HCT116 (cell line): ENCODE measurements around the gene PCDHA9. TPM values are rescaled to one million over a fixed set of nuclear protein-coding genes. Genes with fewer than 3 reads are reported as not detected.
"Not testable (repeated sequence)": the region's sequence is repeated elsewhere in the genome, so short reads cannot be mapped to it uniquely, and the experiment has no call there.

Source experiments
- ATAC-seq: fragments of 200-7000 bp; cut with Tn5 transposase; 2 replicates; pipeline ENCODE4 v1.9.1; 2020; ENCODE audit warnings: mild to moderate bottlenecking, moderate library complexity
- BruUV-seq: library from RNA; stranded (reverse); fragments of 400-500 nt; replicated peaks from 2 replicates; lab custom pipeline; 2021; lab: Mats Ljungman, UMichigan
- CTCF ChIA-PET: fragments of 300-600 bp; sonication (Branson Sonifier 250); formaldehyde crosslinking; loops from one replicate; lab custom pipeline; 2021; ENCODE audit warnings: antibody characterized with exemption; lab: Charles Lee
- POLR2A ChIA-PET: fragments of 300-600, 350-600 bp; sonication (Branson Sonifier 250); formaldehyde crosslinking; loops from one replicate; lab custom pipeline; 2021; ENCODE audit warnings: antibody characterized with exemption; lab: Charles Lee
- RAD21 ChIA-PET, 2 experiments: fragments of 300-600 bp; sonication (Branson Sonifier 250); formaldehyde crosslinking; loops; one replicate each; lab custom pipeline; 2023; ENCODE audit warnings: low total read pairs in 2 of 2; ENCODE audit not compliant: uncharacterized antibody in 2 of 2, unreplicated experiment in 2 of 2, low non-redundant PET in 1 of 2; lab: Charles Lee
- DNase-seq: peaks from one replicate; pipeline ENCODE4 v3.0.0-alpha.2; 2010; ENCODE audit warnings: low read depth, low spot score
- H2AFZ ChIP-seq: fragments of 200-600 bp; shearing (Covaris generic), sonication (generic); 2 replicates; pipeline ENCODE4 v1.6.1; 2017; ENCODE audit warnings: low read depth, mixed run types, mixed read lengths, antibody characterized with exemption, low read length; ENCODE audit not compliant: poor library complexity, severe bottlenecking
- H3K27ac ChIP-seq: 2 replicates; pipeline ENCODE4 v1.5.1; 2012; ENCODE audit warnings: low read depth, low read length
- H3K27me3 ChIP-seq: fragments of 200-600 bp; sonication (generic); 2 replicates; pipeline ENCODE4 v1.6.1; 2016; ENCODE audit warnings: mixed run types, low read length, mixed read lengths; ENCODE audit not compliant: insufficient read depth
- H3K36me3 ChIP-seq, 2 experiments: fragments of 200-500 bp in 1 of 2; fragments of 200-600 bp in 1 of 2; sonication (Bioruptor generic) in 1 of 2; sonication (generic) in 1 of 2; 2 replicates each; pipeline versions ENCODE4 v1.5.1 to v1.6.1; 2014 to 2016; ENCODE audit warnings: low read length in 2 of 2, inconsistent platforms in 1 of 2, mixed read lengths in 1 of 2, mixed run types in 1 of 2; ENCODE audit not compliant: insufficient read depth in 2 of 2, control insufficient read depth in 1 of 2
- H3K4me1 ChIP-seq, 2 experiments: fragments of 200-600 bp in 1 of 2; sonication (generic) in 1 of 2; 2 replicates each; pipeline versions ENCODE4 v1.5.1 to v1.6.1; 2012 to 2017; ENCODE audit warnings: low read length in 2 of 2, inconsistent platforms in 1 of 2, mild to moderate bottlenecking in 1 of 2, mixed read lengths in 1 of 2, mixed run types in 1 of 2, moderate library complexity in 1 of 2; ENCODE audit not compliant: insufficient read depth in 2 of 2, control insufficient read depth in 1 of 2
- H3K4me2 ChIP-seq: fragments of 200-600 bp; sonication (generic); 2 replicates; pipeline ENCODE4 v1.6.1; 2017; ENCODE audit warnings: mixed run types, low read length, mixed read lengths
- H3K4me3 ChIP-seq, 2 experiments: fragments of 200-600 bp in 1 of 2; sonication (generic) in 1 of 2; replicated peaks in 1 of 2; 2 replicates each; pipeline ENCODE4 v1.5.1; 2011 to 2016; ENCODE audit warnings: low read length in 2 of 2, control low read depth in 1 of 2, low read depth in 1 of 2, mild to moderate bottlenecking in 1 of 2, mixed read lengths in 1 of 2, mixed run types in 1 of 2
- H3K79me2 ChIP-seq: fragments of 200-600 bp; sonication (generic); 2 replicates; pipeline ENCODE4 v1.6.1; 2017; ENCODE audit warnings: mild to moderate bottlenecking, mixed run types, low read length, moderate library complexity, mixed read lengths; ENCODE audit not compliant: insufficient read depth
- H3K9ac ChIP-seq: fragments of 200-600 bp; sonication (generic); 2 replicates; pipeline ENCODE4 v1.6.1; 2016; ENCODE audit warnings: low read length, mixed read lengths
- H3K9me2 ChIP-seq: fragments of 200-600 bp; sonication (generic), shearing (Covaris generic); 2 replicates; pipeline ENCODE4 v1.6.1; 2017; ENCODE audit warnings: mixed run types, mild to moderate bottlenecking, moderate library complexity; ENCODE audit not compliant: insufficient read depth
- H3K9me3 ChIP-seq, 2 experiments: fragments of 200-500 bp in 1 of 2; fragments of 200-600 bp in 1 of 2; sonication (Bioruptor generic) in 1 of 2; sonication (generic) in 1 of 2; 2 replicates each; pipeline ENCODE4 v1.6.1; 2014 to 2017; ENCODE audit warnings: low read length in 2 of 2, mixed read lengths in 2 of 2, inconsistent platforms in 1 of 2, low read depth in 1 of 2, mild to moderate bottlenecking in 1 of 2, mixed run types in 1 of 2, moderate library complexity in 1 of 2; ENCODE audit not compliant: control insufficient read depth in 1 of 2, insufficient read depth in 1 of 2
- H4K20me1 ChIP-seq: fragments of 200-600 bp; sonication (generic), shearing (Covaris generic); 2 replicates; pipeline ENCODE4 v1.6.1; 2017; ENCODE audit warnings: mixed run types, mild to moderate bottlenecking, moderate library complexity; ENCODE audit not compliant: insufficient read depth
- EZH2 ChIP-seq: fragments of 200-600 bp; sonication (generic); IDR thresholded peaks from 2 replicates; pipeline ENCODE4 v1.6.1; 2017; ENCODE audit warnings: antibody characterized with exemption, mixed run types
- EZH2phosphoT487 ChIP-seq: fragments of 200-600 bp; IDR thresholded peaks from 2 replicates; pipeline ENCODE4 v1.6.1; 2018; ENCODE audit warnings: antibody characterized with exemption, borderline replicate concordance
- JUND ChIP-seq: IDR thresholded peaks from 2 replicates; pipeline ENCODE4 v1.6.1; 2012
- POLR2AphosphoS5 ChIP-seq: IDR thresholded peaks from 2 replicates; pipeline ENCODE4 v1.6.1; 2011; ENCODE audit warnings: mild to moderate bottlenecking, low read depth, low read length, moderate library complexity
- RAD21 ChIP-seq: IDR thresholded peaks from 2 replicates; pipeline ENCODE4 v1.6.1; 2012; ENCODE audit warnings: low read depth, mild to moderate bottlenecking
- SP1 ChIP-seq: IDR thresholded peaks from 2 replicates; pipeline ENCODE4 v1.6.1; 2012; ENCODE audit warnings: low read depth
- YY1 ChIP-seq: IDR thresholded peaks from 2 replicates; pipeline ENCODE4 v1.6.1; 2011; ENCODE audit warnings: low read length, low read depth, moderate library complexity, mild to moderate bottlenecking; ENCODE audit not compliant: insufficient replicate concordance; ENCODE audit errors: extremely low read depth
- intact Hi-C: fragments of 100-400 bp; cut with micrococcal nuclease; formaldehyde crosslinking; loops from 2 replicates; pipeline ENCODE4 v1.10.0; 2022
- total RNA-seq: library from RNA; stranded (reverse); gene quantifications from one replicate; pipeline ENCODE4 v1.2.1, GENCODE V29; 2021; ENCODE audit not compliant: unreplicated experiment
- TF ChIP-seq, protein P1 (sequence below): IDR thresholded peaks from 2 replicates; pipeline ENCODE4 v1.6.1; 2011; ENCODE audit warnings: mild to moderate bottlenecking, low read length, moderate library complexity; ENCODE audit not compliant: insufficient replicate concordance; ENCODE audit errors: extremely low read depth

PCDHA9 gene
- total RNA-seq, 1 experiment from 2014 or later: not detected

DNA sequence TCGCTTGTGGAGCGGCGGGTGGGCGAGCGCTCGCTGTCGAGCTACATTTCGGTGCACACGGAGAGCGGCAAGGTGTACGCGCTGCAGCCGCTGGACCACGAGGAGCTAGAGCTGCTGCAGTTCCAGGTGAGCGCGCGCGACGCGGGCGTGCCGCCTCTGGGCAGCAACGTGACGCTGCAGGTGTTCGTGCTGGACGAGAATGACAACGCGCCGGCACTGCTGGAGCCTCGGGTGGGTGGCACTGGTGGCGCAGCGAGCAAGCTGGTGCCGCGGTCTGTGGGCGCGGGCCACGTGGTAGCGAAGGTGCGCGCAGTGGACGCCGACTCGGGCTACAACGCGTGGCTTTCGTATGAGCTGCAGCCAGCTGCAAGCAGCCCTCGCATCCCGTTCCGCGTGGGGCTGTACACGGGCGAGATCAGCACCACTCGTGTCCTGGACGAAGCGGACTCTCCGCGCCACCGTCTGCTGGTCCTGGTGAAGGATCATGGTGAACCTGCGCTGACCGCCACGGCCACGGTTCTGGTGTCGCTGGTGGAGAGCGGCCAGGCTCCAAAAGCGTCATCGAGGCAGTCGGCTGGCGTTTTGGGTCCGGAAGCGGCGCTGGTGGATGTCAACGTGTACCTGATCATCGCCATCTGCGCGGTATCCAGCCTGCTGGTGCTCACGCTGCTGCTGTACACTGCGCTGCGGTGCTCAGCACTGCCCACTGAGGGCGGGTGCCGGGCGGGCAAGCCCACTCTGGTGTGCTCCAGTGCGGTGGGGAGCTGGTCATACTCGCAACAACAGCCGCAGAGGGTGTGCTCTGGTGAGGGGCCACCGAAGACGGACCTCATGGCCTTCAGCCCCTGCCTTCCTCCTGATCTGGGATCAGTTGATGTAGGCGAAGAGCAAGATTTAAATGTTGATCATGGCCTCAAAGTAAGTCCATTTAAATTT is 5.1 kb upstream of the PCDHA9 start:
- Histone ChIP-seq H3K9ac (no peak overlapping the region), H2AFZ (no peak overlapping the region), H3K9me3 (no peaks in the 10 kb centered on the region), H4K20me1 (no peaks in the 10 kb centered on the region), H3K4me1 (no peaks in the 10 kb centered on the region), H3K27me3 (no peaks in the 10 kb centered on the region), H3K36me3 (no peaks in the 10 kb centered on the region), H3K4me3 (no peak overlapping the region), H3K27ac (no peak overlapping the region), H3K4me2 (no peak overlapping the region), H3K9me2 (no peaks in the 10 kb centered on the region), H3K79me2 (no peaks in the 10 kb centered on the region)
- ATAC-seq (no peak), DNase-seq (no peak)
- ChIA-PET CTCF (no interaction called here), POLR2A (no interaction called here), RAD21 (no interaction called here)
- BruUV-seq: no TSS peak
- TF ChIP-seq, protein P1, sequence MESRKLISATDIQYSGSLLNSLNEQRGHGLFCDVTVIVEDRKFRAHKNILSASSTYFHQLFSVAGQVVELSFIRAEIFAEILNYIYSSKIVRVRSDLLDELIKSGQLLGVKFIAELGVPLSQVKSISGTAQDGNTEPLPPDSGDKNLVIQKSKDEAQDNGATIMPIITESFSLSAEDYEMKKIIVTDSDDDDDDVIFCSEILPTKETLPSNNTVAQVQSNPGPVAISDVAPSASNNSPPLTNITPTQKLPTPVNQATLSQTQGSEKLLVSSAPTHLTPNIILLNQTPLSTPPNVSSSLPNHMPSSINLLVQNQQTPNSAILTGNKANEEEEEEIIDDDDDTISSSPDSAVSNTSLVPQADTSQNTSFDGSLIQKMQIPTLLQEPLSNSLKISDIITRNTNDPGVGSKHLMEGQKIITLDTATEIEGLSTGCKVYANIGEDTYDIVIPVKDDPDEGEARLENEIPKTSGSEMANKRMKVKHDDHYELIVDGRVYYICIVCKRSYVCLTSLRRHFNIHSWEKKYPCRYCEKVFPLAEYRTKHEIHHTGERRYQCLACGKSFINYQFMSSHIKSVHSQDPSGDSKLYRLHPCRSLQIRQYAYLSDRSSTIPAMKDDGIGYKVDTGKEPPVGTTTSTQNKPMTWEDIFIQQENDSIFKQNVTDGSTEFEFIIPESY: no peak
- TF ChIP-seq SP1 (no peak), RAD21 (no peak), POLR2AphosphoS5 (no peak), EZH2phosphoT487 (no peak), EZH2 (no peak), JUND (no peak), YY1 (no peak)
- intact Hi-C loops: no loop called here

DNA sequence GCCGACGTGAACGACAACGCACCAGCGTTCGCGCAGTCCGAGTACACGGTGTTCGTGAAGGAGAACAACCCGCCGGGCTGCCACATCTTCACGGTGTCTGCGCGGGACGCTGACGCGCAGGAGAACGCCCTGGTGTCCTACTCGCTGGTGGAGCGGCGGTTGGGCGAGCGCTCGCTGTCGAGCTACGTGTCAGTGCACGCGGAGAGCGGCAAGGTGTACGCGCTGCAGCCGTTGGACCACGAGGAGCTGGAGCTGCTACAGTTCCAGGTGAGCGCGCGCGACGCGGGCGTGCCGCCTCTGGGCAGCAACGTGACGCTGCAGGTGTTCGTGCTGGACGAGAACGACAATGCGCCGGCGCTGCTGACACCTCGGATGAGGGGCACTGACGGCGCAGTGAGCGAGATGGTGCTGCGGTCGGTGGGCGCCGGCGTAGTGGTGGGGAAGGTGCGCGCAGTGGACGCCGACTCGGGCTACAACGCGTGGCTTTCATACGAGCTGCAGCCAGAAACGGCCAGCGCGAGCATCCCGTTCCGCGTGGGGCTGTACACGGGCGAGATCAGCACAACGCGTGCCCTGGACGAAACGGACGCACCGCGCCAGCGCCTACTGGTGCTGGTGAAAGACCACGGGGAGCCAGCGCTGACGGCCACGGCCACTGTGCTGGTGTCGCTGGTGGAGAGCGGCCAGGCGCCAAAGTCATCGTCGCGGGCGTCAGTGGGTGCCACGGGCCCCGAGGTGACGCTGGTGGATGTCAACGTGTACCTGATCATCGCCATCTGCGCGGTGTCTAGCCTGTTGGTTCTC is 1.9 kb downstream of the PCDHA9 start:
- BruUV-seq, H2AFZ ChIP-seq, ATAC-seq, H3K9me3 ChIP-seq, H3K79me2 ChIP-seq, H4K20me1 ChIP-seq, H3K9me2 ChIP-seq, RAD21 ChIA-PET, H3K4me3 ChIP-seq, H3K27ac ChIP-seq, CTCF ChIA-PET, H3K4me2 ChIP-seq, POLR2A ChIA-PET, DNase-seq, H3K27me3 ChIP-seq, H3K9ac ChIP-seq, H3K4me1 ChIP-seq, H3K36me3 ChIP-seq: not testable (repeated sequence)
- intact Hi-C loops: loop anchor here (10.0 kb wide), 1 partner anchor 715 kb away; no protein-coding TSS in a partner anchor
